ENCODE measurements around the gene CDK3.

GRCh38 chr17:76054112-76054476 lies 53.4 kb downstream of the CDK3 start:
- no peak for TF ChIP-seq EZH2phosphoT487 (IDR thresholded peaks at IDR 0.05; ENCODE audit: borderline replicate concordance, low read depth, low read length)
- TF ChIP-seq, protein P1, sequence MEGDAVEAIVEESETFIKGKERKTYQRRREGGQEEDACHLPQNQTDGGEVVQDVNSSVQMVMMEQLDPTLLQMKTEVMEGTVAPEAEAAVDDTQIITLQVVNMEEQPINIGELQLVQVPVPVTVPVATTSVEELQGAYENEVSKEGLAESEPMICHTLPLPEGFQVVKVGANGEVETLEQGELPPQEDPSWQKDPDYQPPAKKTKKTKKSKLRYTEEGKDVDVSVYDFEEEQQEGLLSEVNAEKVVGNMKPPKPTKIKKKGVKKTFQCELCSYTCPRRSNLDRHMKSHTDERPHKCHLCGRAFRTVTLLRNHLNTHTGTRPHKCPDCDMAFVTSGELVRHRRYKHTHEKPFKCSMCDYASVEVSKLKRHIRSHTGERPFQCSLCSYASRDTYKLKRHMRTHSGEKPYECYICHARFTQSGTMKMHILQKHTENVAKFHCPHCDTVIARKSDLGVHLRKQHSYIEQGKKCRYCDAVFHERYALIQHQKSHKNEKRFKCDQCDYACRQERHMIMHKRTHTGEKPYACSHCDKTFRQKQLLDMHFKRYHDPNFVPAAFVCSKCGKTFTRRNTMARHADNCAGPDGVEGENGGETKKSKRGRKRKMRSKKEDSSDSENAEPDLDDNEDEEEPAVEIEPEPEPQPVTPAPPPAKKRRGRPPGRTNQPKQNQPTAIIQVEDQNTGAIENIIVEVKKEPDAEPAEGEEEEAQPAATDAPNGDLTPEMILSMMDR (conservative IDR thresholded peaks at IDR 0.05; ENCODE audit: low read length), result no peak
